ENCODE data around the gene HDAC8.
"Not testable (repeated sequence)": the region's sequence is repeated elsewhere in the genome, so short reads cannot be mapped to it uniquely, and the experiment has no call there.

Gene HDAC8

DNA sequence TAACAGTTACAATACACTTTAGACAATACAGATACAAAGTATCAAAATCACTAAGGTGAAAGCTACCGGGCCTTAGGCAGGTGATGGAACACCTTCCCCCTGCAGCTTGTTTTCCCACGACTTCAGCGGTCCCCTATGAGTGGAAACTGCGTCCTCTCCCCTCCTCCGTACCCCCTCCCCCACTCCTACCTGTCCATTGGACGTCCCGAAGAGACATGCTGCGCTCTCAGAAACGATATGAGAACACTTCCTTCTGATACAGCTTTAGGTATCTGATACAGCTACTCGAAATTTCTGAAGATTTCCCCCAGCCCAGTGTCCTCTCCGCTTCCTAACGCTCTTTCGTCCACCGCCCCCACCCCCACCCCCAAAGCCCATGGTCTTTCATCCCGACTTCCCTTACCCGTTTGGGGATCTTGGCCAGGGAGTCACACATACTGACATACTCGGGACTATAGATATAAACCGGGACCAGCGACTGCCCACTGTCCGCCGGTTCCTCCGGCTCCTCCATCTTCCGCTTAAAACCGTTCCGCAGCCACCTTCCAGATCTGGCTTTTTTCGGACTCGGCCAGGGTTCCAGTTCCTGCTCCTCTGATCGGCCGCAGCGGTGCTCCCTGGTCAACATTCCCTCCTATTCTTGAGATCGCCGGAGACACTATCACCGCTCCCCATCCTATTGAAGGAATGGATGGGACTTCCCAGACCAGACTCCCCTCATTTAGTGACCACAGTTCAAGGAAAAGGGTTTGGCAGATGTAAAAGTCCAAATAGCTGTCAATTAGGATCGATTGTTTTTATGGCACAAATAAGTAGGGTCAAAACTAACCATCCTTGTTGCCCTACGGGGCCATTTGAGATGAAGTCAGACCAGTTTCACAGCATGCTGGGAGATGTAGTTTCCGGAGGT is at the start of gene HDAC8:
Gene HDAC8 (minus strand): TSS at position 596 of the 910 bp plus-strand sequence. CDS start 82 bp downstream, at position 514.
- H3K4me1 Mint-ChIP-seq: peaks cover 3% of the 10 kb centered on the region
- no peaks in the 10 kb centered on the region for H3K9me3 Mint-ChIP-seq
- peak within 1 kb of the TSS; percentile 99 for H3K4me3 Mint-ChIP-seq
- H3K27me3 Mint-ChIP-seq: no peaks in the 10 kb centered on the region
- H3K36me3 Mint-ChIP-seq: peaks cover 4% of the 10 kb centered on the region
- ATAC-seq (ENCODE audit: low read depth) (peak; percentile 92), DNase-seq (ENCODE audit: low spot score in 2 of 2) (peak; percentile 18 to 21)
- H3K27ac Mint-ChIP-seq: peak within 1 kb of the TSS; percentile 91

GRCh38 chrX:72621625-72622485 is 49.2 kb upstream of the HDAC8 start:
- Mint-ChIP-seq H3K27ac (no peak overlapping the region), H3K9me3 (no peaks in the 10 kb centered on the region), H3K27me3 (no peaks in the 10 kb centered on the region), H3K4me3 (no peak overlapping the region), H3K4me1 (no peaks in the 10 kb centered on the region), H3K36me3 (no peaks in the 10 kb centered on the region)
- ATAC-seq (ENCODE audit: low read depth) (no peak), DNase-seq (ENCODE audit: low spot score in 2 of 2) (no peak)

GRCh38 chrX:72621163-72621562 is 48.5 kb upstream of the HDAC8 start:
- H3K4me1 Mint-ChIP-seq: no peaks in the 10 kb centered on the region
- no peak overlapping the region for H3K4me3 Mint-ChIP-seq
- no peaks in the 10 kb centered on the region for H3K9me3 Mint-ChIP-seq
- DNase-seq (ENCODE audit: low spot score in 2 of 2): no peak
- H3K36me3 Mint-ChIP-seq: no peaks in the 10 kb centered on the region
- no peak for ATAC-seq (ENCODE audit: low read depth)
- H3K27ac Mint-ChIP-seq: no peak overlapping the region
- H3K27me3 Mint-ChIP-seq: no peaks in the 10 kb centered on the region

- no peak for ATAC-seq (ENCODE audit: low read depth)
- H3K4me3 Mint-ChIP-seq: no peak overlapping the region
These were observed 48.0 kb upstream of the HDAC8 start for GRCh38 chrX:72620550-72621145.

DNA sequence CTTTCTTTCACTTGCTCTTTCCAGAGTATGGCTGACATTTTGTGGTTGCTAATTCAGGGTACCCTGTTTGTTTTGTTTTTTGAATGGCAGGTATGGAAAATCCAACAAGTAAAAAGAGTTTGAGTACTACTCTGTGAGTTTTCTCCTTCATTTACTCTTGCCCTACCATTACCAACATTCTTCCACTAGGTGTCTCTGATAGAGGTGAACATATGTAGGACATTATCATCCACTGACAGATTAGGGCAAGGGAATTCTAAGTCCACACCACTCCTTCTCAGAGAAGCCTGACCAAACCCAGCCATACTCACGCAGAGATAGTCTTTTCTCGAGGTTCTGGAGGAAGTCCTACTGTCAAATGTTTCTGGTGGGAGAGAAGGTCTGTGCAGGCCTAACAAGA is 36.7 kb upstream of the HDAC8 start:
- H3K4me1 Mint-ChIP-seq: peaks cover 3% of the 10 kb centered on the region
- no peak overlapping the region for H3K27ac Mint-ChIP-seq
- no peak for DNase-seq (ENCODE audit: low spot score in 2 of 2)
- H3K27me3 Mint-ChIP-seq: peaks cover 3% of the 10 kb centered on the region
- H3K4me3 Mint-ChIP-seq: no peak overlapping the region
- no peaks in the 10 kb centered on the region for H3K36me3 Mint-ChIP-seq
- no peak for ATAC-seq (ENCODE audit: low read depth)
- no peaks in the 10 kb centered on the region for H3K9me3 Mint-ChIP-seq

More at GRCh38 chrX:72620550-72621145, 48.0 kb upstream of the HDAC8 start:
- Mint-ChIP-seq H3K27me3 (no peaks in the 10 kb centered on the region), H3K36me3 (no peaks in the 10 kb centered on the region), H3K4me1 (no peaks in the 10 kb centered on the region), H3K27ac (no peak overlapping the region), H3K9me3 (no peaks in the 10 kb centered on the region)
- no peak for DNase-seq (ENCODE audit: low spot score in 2 of 2)

GRCh38 chrX:72604705-72605104 is 32.1 kb upstream of the HDAC8 start:
- no peak for ATAC-seq (ENCODE audit: low read depth)
- Mint-ChIP-seq H3K27me3 (no peaks in the 10 kb centered on the region), H3K36me3 (no peaks in the 10 kb centered on the region), H3K27ac (no peak overlapping the region), H3K4me1 (peaks cover 6% of the 10 kb centered on the region), H3K4me3 (peak overlapping the region; percentile 17), H3K9me3 (no peaks in the 10 kb centered on the region)
- DNase-seq (ENCODE audit: low spot score in 2 of 2): no peak

GRCh38 chrX:72604112-72604511 is 31.5 kb upstream of the HDAC8 start:
- no peak for ATAC-seq (ENCODE audit: low read depth)
- H3K9me3 Mint-ChIP-seq: no peaks in the 10 kb centered on the region
- no peaks in the 10 kb centered on the region for H3K27me3 Mint-ChIP-seq
- no peaks in the 10 kb centered on the region for H3K36me3 Mint-ChIP-seq
- H3K4me3 Mint-ChIP-seq: no peak overlapping the region
- H3K4me1 Mint-ChIP-seq: peaks cover 6% of the 10 kb centered on the region
- H3K27ac Mint-ChIP-seq: no peak overlapping the region
- DNase-seq (ENCODE audit: low spot score in 2 of 2): no peak

- H3K9me3 Mint-ChIP-seq; ATAC-seq (ENCODE audit: low read depth); H3K27me3 Mint-ChIP-seq; H3K36me3 Mint-ChIP-seq; H3K27ac Mint-ChIP-seq; H3K4me3 Mint-ChIP-seq; H3K4me1 Mint-ChIP-seq; DNase-seq (ENCODE audit: low spot score in 2 of 2): not testable (repeated sequence)
These were observed 18.4 kb upstream of the HDAC8 start for GRCh38 chrX:72591038-72591437.

DNA sequence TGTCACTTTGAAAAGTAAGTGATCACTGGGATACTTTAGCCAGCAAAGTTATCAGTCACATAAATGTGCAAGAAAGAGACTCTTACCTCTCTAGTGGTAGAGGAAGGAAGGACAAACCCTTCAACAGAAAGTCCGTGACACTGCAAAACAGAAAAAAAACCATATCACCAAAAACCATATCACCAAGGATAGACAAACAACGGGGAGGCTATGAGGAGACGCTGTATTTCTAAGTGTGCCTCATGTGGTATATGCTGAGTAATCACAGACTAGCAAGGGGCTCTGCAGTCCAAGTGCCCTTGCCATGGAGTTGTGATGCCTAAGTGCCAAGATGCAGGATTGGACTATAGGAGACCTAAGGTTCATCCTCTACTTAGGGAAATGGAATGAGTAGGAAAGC is 11.5 kb upstream of the HDAC8 start:
- Mint-ChIP-seq H3K4me3 (no peak overlapping the region), H3K36me3 (peaks cover 2% of the 10 kb centered on the region), H3K9me3 (no peaks in the 10 kb centered on the region), H3K27me3 (peaks cover 6% of the 10 kb centered on the region), H3K4me1 (no peaks in the 10 kb centered on the region), H3K27ac (no peak overlapping the region)
- no peak for DNase-seq (ENCODE audit: low spot score in 2 of 2)
- ATAC-seq (ENCODE audit: low read depth): no peak

- no peaks in the 10 kb centered on the region for H3K9me3 Mint-ChIP-seq
- no peaks in the 10 kb centered on the region for H3K27me3 Mint-ChIP-seq
- no peaks in the 10 kb centered on the region for H3K36me3 Mint-ChIP-seq
- ATAC-seq (ENCODE audit: low read depth) (no peak), DNase-seq (ENCODE audit: low spot score in 2 of 2) (no peak)
- peaks cover 3% of the 10 kb centered on the region for H3K4me1 Mint-ChIP-seq
- no peak overlapping the region for H3K4me3 Mint-ChIP-seq
- H3K27ac Mint-ChIP-seq: no peak overlapping the region
These were observed 3.7 kb upstream of the HDAC8 start for GRCh38 chrX:72576141-72576894.

GRCh38 chrX:72573158-72573511 is 492 bp upstream of the HDAC8 start:
- H3K36me3 Mint-ChIP-seq: no peaks in the 10 kb centered on the region
- H3K9me3 Mint-ChIP-seq: no peaks in the 10 kb centered on the region
- H3K27me3 Mint-ChIP-seq: no peaks in the 10 kb centered on the region
- peak overlapping the region; percentile 91 for H3K27ac Mint-ChIP-seq
- no peak for DNase-seq (ENCODE audit: low spot score in 2 of 2)
- H3K4me1 Mint-ChIP-seq: peaks cover 3% of the 10 kb centered on the region
- ATAC-seq (ENCODE audit: low read depth): peak; percentile 12
- H3K4me3 Mint-ChIP-seq: peak overlapping the region; percentile 99

DNA sequence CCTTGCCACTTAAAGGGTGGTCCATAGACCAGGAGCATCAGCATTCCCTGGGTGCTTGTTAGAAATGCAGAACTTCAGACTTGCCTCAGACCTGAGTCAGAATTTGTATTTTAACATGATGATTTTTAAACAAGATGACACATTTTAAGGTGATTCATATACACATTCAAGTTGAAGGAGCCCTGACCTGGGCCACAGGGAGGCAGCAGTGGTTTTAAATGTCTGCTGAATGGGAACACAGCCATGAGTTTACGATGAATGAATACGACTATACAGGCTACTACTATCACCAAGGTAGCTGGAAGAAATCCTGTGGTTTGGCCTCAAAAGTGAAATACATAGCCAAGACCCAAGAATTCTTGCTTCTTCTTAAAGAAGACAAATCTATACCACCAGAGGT is 2.9 kb downstream of the HDAC8 start:
- Mint-ChIP-seq H3K36me3 (peaks cover 7% of the 10 kb centered on the region), H3K9me3 (no peaks in the 10 kb centered on the region)

DNA sequence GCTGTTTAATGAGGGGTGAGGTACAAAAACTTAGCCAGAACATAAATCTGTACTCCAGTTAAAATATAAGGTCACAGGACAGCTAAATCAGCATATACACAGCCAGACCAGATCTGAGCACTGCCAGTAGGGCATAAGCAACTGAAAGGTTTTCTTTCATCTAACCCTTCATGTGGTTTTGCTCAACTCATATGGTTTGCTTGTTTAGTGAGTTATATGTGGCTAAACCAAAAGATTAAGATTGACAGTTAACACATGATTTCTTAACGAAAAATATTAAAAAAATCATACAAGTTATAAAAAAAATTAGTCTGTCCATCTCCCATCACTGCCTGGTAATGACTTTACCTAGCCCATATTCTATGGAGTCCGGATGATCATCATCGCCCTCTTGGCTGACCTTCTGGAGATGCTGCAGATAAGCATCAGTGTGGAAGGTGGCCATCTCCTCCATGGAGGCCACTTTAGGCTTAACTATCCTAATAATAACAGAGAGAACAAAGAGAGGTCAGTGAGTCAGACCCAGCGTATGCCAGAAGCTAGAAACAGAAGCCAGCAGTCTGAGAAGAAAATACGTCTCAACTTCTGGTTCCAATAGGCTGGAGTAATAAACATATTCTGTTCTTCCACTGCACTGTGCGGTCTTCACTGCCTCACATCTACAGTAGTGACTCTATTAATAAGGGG is 4.1 kb downstream of the HDAC8 start:
- Mint-ChIP-seq H3K27ac (no peak overlapping the region), H3K9me3 (no peaks in the 10 kb centered on the region), H3K27me3 (no peaks in the 10 kb centered on the region), H3K4me1 (peaks cover 3% of the 10 kb centered on the region), H3K36me3 (peaks cover 7% of the 10 kb centered on the region), H3K4me3 (no peak overlapping the region)
- no peak for ATAC-seq (ENCODE audit: low read depth)
- no peak for DNase-seq (ENCODE audit: low spot score in 2 of 2)

More for the DNA sequence above, 2.9 kb downstream of the HDAC8 start:
- no peak for ATAC-seq (ENCODE audit: low read depth)
- Mint-ChIP-seq H3K27ac (no peak overlapping the region), H3K4me3 (no peak overlapping the region), H3K27me3 (no peaks in the 10 kb centered on the region), H3K4me1 (peaks cover 3% of the 10 kb centered on the region)
- no peak for DNase-seq (ENCODE audit: low spot score in 2 of 2)
